WTC11 (cell line): ENCODE data around the gene FAM3B. TPM values are rescaled to one million over a fixed set of nuclear protein-coding genes. Genes with fewer than 3 reads are reported as not detected.

Experiments
- ATAC-seq: fragments of 200-7000 bp; cut with Tn5 transposase; 2 replicates; pipeline ENCODE4 v1.10.0; 2021; ENCODE audit warnings: mild to moderate bottlenecking, moderate library complexity
- CTCF ChIA-PET: fragments of 300-600 bp; sonication (Branson Sonifier 250); formaldehyde crosslinking; loops from one replicate; lab custom pipeline; 2021; ENCODE audit warnings: antibody characterized with exemption; lab: Charles Lee
- POLR2A ChIA-PET: fragments of 350-600 bp; sonication (Branson Sonifier 250); formaldehyde crosslinking; loops from one replicate; lab custom pipeline; 2021; ENCODE audit warnings: antibody characterized with exemption; lab: Charles Lee
- DNase-seq: peaks from one replicate; pipeline ENCODE4 v3.0.0; 2021; ENCODE audit warnings: low spot score
- H3K27ac Mint-ChIP-seq: 2 replicates; pipeline ENCODE4 v1.8.0; 2021; ENCODE audit warnings: mixed read lengths
- H3K27me3 Mint-ChIP-seq: 2 replicates; pipeline ENCODE4 v1.8.0; 2021; ENCODE audit warnings: low read depth, mild to moderate bottlenecking, moderate library complexity, mixed read lengths
- H3K36me3 Mint-ChIP-seq: 2 replicates; pipeline ENCODE4 v1.8.0; 2021; ENCODE audit warnings: mixed read lengths
- H3K4me1 Mint-ChIP-seq: 2 replicates; pipeline ENCODE4 v1.8.0; 2022; ENCODE audit warnings: mixed read lengths
- H3K4me3 Mint-ChIP-seq: 2 replicates; pipeline ENCODE4 v1.8.0; 2021; ENCODE audit warnings: mild to moderate bottlenecking, moderate library complexity, mixed read lengths
- H3K9me3 Mint-ChIP-seq: 2 replicates; pipeline ENCODE4 v1.8.0; 2021; ENCODE audit warnings: mixed read lengths
- ARID4B ChIP-seq: sonication (generic); formaldehyde crosslinking; IDR thresholded peaks from 2 replicates; pipeline ENCODE4 v1.8.0; 2023; ENCODE audit warnings: missing genetic modification reagents, mild to moderate bottlenecking, borderline replicate concordance
- CREM ChIP-seq: sonication (generic); formaldehyde crosslinking; IDR thresholded peaks from 2 replicates; pipeline ENCODE4 v1.8.1; 2022; ENCODE audit warnings: mild to moderate bottlenecking, missing genetic modification reagents, moderate library complexity
- ELF4 ChIP-seq: sonication (generic); formaldehyde crosslinking; IDR thresholded peaks from 2 replicates; pipeline ENCODE4 v1.8.1; 2022; ENCODE audit warnings: low read depth, mild to moderate bottlenecking, moderate library complexity, missing genetic modification reagents
- ETV6 ChIP-seq: sonication (generic); formaldehyde crosslinking; IDR thresholded peaks from 2 replicates; pipeline ENCODE4 v1.8.1; 2022; ENCODE audit warnings: mild to moderate bottlenecking, missing genetic modification reagents
- FOXK1 ChIP-seq: sonication (generic); formaldehyde crosslinking; IDR thresholded peaks from 2 replicates; pipeline ENCODE4 v1.8.0; 2022; ENCODE audit warnings: mild to moderate bottlenecking, moderate library complexity, missing genetic modification reagents
- MXD4 ChIP-seq: fragments of 250-450 bp; sonication (Bioruptor Pico); IDR thresholded peaks from 2 replicates; pipeline ENCODE4 v1.8.0; 2021; ENCODE audit warnings: mild to moderate bottlenecking, moderate library complexity, borderline replicate concordance
- NFATC4 ChIP-seq: fragments of 250-450 bp; sonication (Bioruptor Pico); IDR thresholded peaks from 2 replicates; pipeline ENCODE4 v1.9.0; 2021; ENCODE audit warnings: mild to moderate bottlenecking
- NR3C1 ChIP-seq: sonication (generic); formaldehyde crosslinking; conservative IDR thresholded peaks from 2 replicates; pipeline ENCODE4 v1.8.1; 2023; ENCODE audit warnings: low read depth, mild to moderate bottlenecking, missing genetic modification reagents
- SMAD4 ChIP-seq: sonication (generic); formaldehyde crosslinking; IDR thresholded peaks from 2 replicates; pipeline ENCODE4 v1.8.0; 2022; ENCODE audit warnings: mild to moderate bottlenecking, missing genetic modification reagents
- TEAD1 ChIP-seq: sonication (generic); formaldehyde crosslinking; IDR thresholded peaks from 2 replicates; pipeline ENCODE4 v1.8.0; 2022; ENCODE audit warnings: mild to moderate bottlenecking, missing genetic modification reagents
- USF1 ChIP-seq: sonication (generic); formaldehyde crosslinking; IDR thresholded peaks from 2 replicates; pipeline ENCODE4 v1.8.0; 2022; ENCODE audit warnings: mild to moderate bottlenecking, missing genetic modification reagents
- ZNF396 ChIP-seq: fragments of 250-450 bp; sonication (Bioruptor Pico); IDR thresholded peaks from 2 replicates; pipeline ENCODE4 v1.8.0; 2021; ENCODE audit warnings: mild to moderate bottlenecking, moderate library complexity, borderline replicate concordance
- total RNA-seq: library from RNA; stranded (reverse); gene quantifications from 3 replicates; pipeline ENCODE4 v1.2.3, GENCODE V29; 2021
- TF ChIP-seq, protein P1 (sequence below): fragments of 250-450 bp; sonication (Bioruptor Pico); IDR thresholded peaks from 2 replicates; pipeline ENCODE4 v1.9.0; 2021; ENCODE audit warnings: mild to moderate bottlenecking
- TF ChIP-seq, protein P2 (sequence below): fragments of 250-450 bp; sonication (Bioruptor Pico); IDR thresholded peaks from 2 replicates; pipeline ENCODE4 v1.9.0; 2021; ENCODE audit warnings: moderate library complexity, mild to moderate bottlenecking, inconsistent platforms, borderline replicate concordance
- TF ChIP-seq, protein P3 (sequence below): sonication (generic); formaldehyde crosslinking; conservative IDR thresholded peaks from 2 replicates; pipeline ENCODE4 v1.8.1; 2022; ENCODE audit warnings: mild to moderate bottlenecking, missing genetic modification reagents
- TF ChIP-seq, protein P4 (sequence below): sonication (generic); formaldehyde crosslinking; IDR thresholded peaks from 2 replicates; pipeline ENCODE4 v1.8.0; 2022; ENCODE audit warnings: mild to moderate bottlenecking, missing genetic modification reagents
- TF ChIP-seq, protein P5 (sequence below): sonication (generic); formaldehyde crosslinking; IDR thresholded peaks from 2 replicates; pipeline ENCODE4 v1.8.0; 2023; ENCODE audit warnings: missing genetic modification reagents
- TF ChIP-seq, protein P6 (sequence below): fragments of 250-450 bp; sonication (Bioruptor Pico); IDR thresholded peaks from 2 replicates; pipeline ENCODE4 v2.1.2; 2022; ENCODE audit warnings: mild to moderate bottlenecking, moderate library complexity

FAM3B gene
- total RNA-seq, 1 experiment from 2014 or later: 1.4 TPM

GRCh38 chr21:41377715-41378114 lies 61.1 kb downstream of the FAM3B start:
- Mint-ChIP-seq H3K36me3 (peaks cover 6% of the 10 kb centered on the region), H3K4me3 (no peak overlapping the region), H3K27me3 (0 out of 2 replicates have a peak, but pooled peaks cover 2% of the 10 kb centered on the region), H3K27ac (no peak overlapping the region), H3K4me1 (peaks cover 7% of the 10 kb centered on the region), H3K9me3 (peaks cover 14% of the 10 kb centered on the region)
- DNase-seq: no peak
- TF ChIP-seq, protein P1, sequence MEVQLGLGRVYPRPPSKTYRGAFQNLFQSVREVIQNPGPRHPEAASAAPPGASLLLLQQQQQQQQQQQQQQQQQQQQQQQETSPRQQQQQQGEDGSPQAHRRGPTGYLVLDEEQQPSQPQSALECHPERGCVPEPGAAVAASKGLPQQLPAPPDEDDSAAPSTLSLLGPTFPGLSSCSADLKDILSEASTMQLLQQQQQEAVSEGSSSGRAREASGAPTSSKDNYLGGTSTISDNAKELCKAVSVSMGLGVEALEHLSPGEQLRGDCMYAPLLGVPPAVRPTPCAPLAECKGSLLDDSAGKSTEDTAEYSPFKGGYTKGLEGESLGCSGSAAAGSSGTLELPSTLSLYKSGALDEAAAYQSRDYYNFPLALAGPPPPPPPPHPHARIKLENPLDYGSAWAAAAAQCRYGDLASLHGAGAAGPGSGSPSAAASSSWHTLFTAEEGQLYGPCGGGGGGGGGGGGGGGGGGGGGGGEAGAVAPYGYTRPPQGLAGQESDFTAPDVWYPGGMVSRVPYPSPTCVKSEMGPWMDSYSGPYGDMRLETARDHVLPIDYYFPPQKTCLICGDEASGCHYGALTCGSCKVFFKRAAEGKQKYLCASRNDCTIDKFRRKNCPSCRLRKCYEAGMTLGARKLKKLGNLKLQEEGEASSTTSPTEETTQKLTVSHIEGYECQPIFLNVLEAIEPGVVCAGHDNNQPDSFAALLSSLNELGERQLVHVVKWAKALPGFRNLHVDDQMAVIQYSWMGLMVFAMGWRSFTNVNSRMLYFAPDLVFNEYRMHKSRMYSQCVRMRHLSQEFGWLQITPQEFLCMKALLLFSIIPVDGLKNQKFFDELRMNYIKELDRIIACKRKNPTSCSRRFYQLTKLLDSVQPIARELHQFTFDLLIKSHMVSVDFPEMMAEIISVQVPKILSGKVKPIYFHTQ (CRISPR knock-in tag): no peak
- TF ChIP-seq ARID4B (no peak), NR3C1 (no peak), ETV6 (CRISPR knock-in tag) (no peak)
- ATAC-seq: peak; percentile 75; the same call in 1 of the 2 replicates
- POLR2A ChIA-PET: interaction anchor here (0.6 kb wide), 1 partner anchor 160 kb away, joined by 5 read pairs; no protein-coding TSS in a partner anchor
- CTCF ChIA-PET: interaction anchor here (1.0 to 2.8 kb wide), 8 partner anchors 9 to 400 kb away, joined by 3 to 28 read pairs (median 4); no protein-coding TSS in a partner anchor

DNA sequence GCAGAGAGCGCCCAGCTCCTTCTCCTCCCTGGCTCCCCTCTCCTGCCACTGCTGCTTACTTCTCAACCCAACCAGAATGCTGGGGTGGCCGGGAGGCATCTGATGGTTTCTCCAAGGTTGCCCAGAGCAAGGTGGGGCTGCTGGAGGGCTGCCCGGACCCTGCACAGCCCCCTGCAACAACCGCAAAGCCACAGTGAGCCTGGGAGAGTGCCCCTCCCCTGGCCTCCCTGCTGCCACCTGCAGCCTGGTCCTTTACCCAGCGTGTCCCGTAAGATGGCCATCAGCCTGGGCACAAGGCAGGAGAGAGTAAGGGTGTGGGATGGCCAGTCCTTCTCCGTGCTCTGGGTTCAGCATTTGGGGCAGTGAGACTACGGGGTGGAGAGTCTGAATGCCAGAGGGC lies 62.2 kb downstream of the FAM3B start:
- Mint-ChIP-seq H3K27ac (no peak overlapping the region), H3K4me3 (no peak overlapping the region), H3K27me3 (0 out of 2 replicates have a peak, but pooled peaks cover 2% of the 10 kb centered on the region), H3K9me3 (peaks cover 17% of the 10 kb centered on the region), H3K4me1 (peaks cover 7% of the 10 kb centered on the region), H3K36me3 (peaks cover 6% of the 10 kb centered on the region)
- ATAC-seq: peak; percentile 53
- no peak for DNase-seq
- ChIA-PET CTCF (interaction anchor here (1.3 to 2.8 kb wide), 4 partner anchors 10 to 96 kb away, joined by 3 to 28 read pairs (median 12); no protein-coding TSS in a partner anchor), POLR2A (no interaction called here)
- TF ChIP-seq CREM (CRISPR knock-in tag) (no peak), ELF4 (no peak), USF1 (CRISPR knock-in tag) (no peak), SMAD4 (no peak), NFATC4 (no peak), MXD4 (CRISPR knock-in tag) (no peak), NR3C1 (no peak), TEAD1 (no peak), ZNF396 (CRISPR knock-in tag) (no peak), ARID4B (no peak), FOXK1 (CRISPR knock-in tag) (no peak)
- TF ChIP-seq, protein P2, sequence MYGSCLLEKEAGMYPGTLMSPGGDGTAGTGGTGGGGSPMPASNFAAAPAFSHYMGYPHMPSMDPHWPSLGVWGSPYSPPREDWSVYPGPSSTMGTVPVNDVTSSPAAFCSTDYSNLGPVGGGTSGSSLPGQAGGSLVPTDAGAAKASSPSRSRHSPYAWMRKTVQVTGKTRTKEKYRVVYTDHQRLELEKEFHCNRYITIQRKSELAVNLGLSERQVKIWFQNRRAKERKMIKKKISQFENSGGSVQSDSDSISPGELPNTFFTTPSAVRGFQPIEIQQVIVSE (CRISPR knock-in tag): no peak
- TF ChIP-seq, protein P3, sequence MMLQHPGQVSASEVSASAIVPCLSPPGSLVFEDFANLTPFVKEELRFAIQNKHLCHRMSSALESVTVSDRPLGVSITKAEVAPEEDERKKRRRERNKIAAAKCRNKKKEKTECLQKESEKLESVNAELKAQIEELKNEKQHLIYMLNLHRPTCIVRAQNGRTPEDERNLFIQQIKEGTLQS (CRISPR knock-in tag): no peak
- TF ChIP-seq, protein P4, sequence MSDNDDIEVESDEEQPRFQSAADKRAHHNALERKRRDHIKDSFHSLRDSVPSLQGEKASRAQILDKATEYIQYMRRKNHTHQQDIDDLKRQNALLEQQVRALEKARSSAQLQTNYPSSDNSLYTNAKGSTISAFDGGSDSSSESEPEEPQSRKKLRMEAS (CRISPR knock-in tag): no peak
- TF ChIP-seq, protein P5, sequence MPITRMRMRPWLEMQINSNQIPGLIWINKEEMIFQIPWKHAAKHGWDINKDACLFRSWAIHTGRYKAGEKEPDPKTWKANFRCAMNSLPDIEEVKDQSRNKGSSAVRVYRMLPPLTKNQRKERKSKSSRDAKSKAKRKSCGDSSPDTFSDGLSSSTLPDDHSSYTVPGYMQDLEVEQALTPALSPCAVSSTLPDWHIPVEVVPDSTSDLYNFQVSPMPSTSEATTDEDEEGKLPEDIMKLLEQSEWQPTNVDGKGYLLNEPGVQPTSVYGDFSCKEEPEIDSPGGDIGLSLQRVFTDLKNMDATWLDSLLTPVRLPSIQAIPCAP (CRISPR knock-in tag): no peak
- TF ChIP-seq, protein P6, sequence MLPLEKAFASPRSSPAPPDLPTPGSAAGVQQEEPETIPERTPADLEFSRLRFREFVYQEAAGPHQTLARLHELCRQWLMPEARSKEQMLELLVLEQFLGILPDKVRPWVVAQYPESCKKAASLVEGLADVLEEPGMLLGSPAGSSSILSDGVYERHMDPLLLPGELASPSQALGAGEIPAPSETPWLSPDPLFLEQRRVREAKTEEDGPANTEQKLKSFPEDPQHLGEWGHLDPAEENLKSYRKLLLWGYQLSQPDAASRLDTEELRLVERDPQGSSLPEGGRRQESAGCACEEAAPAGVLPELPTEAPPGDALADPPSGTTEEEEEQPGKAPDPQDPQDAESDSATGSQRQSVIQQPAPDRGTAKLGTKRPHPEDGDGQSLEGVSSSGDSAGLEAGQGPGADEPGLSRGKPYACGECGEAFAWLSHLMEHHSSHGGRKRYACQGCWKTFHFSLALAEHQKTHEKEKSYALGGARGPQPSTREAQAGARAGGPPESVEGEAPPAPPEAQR (CRISPR knock-in tag): no peak
